Stimulated activated naive CD4-positive, alpha-beta T cell (primary cell): ENCODE measurements around the gene NUP210.

Experiments used
- DNase-seq, 6 experiments: peaks; one replicate each; lab custom pipeline; 2025; lab: John Stamatoyannopoulos, UW

The NUP210 gene

GRCh38 chr3:13274551-13275332 lies 145.4 kb downstream of the NUP210 start:
- no peak for DNase-seq

GRCh38 chr3:13274125-13274524 lies 146.0 kb downstream of the NUP210 start:
- no peak for DNase-seq

GRCh38 chr3:13273604-13274105 lies 146.5 kb downstream of the NUP210 start:
- DNase-seq: no peak

GRCh38 chr3:13272831-13273603 lies 147.1 kb downstream of the NUP210 start:
- no peak for DNase-seq

- DNase-seq: no peak
Measured at GRCh38 chr3:13269711-13270378, 150.3 kb downstream of the NUP210 start.

GRCh38 chr3:13268961-13269441 lies 151.1 kb downstream of the NUP210 start:
- DNase-seq: no peak

- DNase-seq: no peak
Measured at GRCh38 chr3:13268120-13268519, 152.0 kb downstream of the NUP210 start.

GRCh38 chr3:13266651-13267362 lies 153.3 kb downstream of the NUP210 start:
- DNase-seq: no peak
